GM23248 (cell line): Measurements from ENCODE around the gene NTN5.

ENCODE experiments used
- EZH2 ChIP-seq: fragments of 200-600 bp; sonication (generic); IDR thresholded peaks from 2 replicates; pipeline ENCODE4 v1.6.1; 2018; ENCODE audit warnings: antibody characterized with exemption, mild to moderate bottlenecking; ENCODE audit not compliant: insufficient read depth, poor library complexity, severe bottlenecking
- EZH2phosphoT487 ChIP-seq: fragments of 200-600 bp; sonication (generic); IDR thresholded peaks from 2 replicates; pipeline ENCODE4 v1.6.1; 2018; ENCODE audit warnings: antibody characterized with exemption, moderate library complexity, mild to moderate bottlenecking, low read depth; ENCODE audit not compliant: insufficient read depth

GRCh38 chr19:48676487-48676886 lies 3.7 kb upstream of the NTN5 start:
- no peak for TF ChIP-seq EZH2phosphoT487
- TF ChIP-seq EZH2, result no peak
